Glutamatergic neuron (in vitro differentiated cells): ENCODE data around the gene SSUH2. TPM values are rescaled to one million over a fixed set of nuclear protein-coding genes. Genes with fewer than 3 reads are reported as not detected.
A peak's percentile ranks its signal among the peaks of the same experiment; 100 is the strongest.

Experiments used
- DNase-seq: peaks from one replicate; pipeline ENCODE4 v3.0.0; 2022
- H3K27ac Mint-ChIP-seq: one replicate; pipeline ENCODE4 v1.8.0; 2020; ENCODE audit warnings: mild to moderate bottlenecking, mixed read lengths, inconsistent platforms; ENCODE audit not compliant: unreplicated experiment
- H3K27me3 Mint-ChIP-seq: one replicate; pipeline ENCODE4 v1.8.0; 2020; ENCODE audit warnings: mild to moderate bottlenecking, moderate library complexity, mixed read lengths, inconsistent platforms; ENCODE audit not compliant: unreplicated experiment
- H3K36me3 Mint-ChIP-seq: one replicate; pipeline ENCODE4 v1.8.0; 2020; ENCODE audit warnings: mild to moderate bottlenecking, mixed read lengths, inconsistent platforms; ENCODE audit not compliant: unreplicated experiment
- H3K4me1 Mint-ChIP-seq: one replicate; pipeline ENCODE4 v1.8.0; 2020; ENCODE audit warnings: mild to moderate bottlenecking, low read depth, mixed read lengths, inconsistent platforms; ENCODE audit not compliant: unreplicated experiment
- H3K4me3 Mint-ChIP-seq: one replicate; pipeline ENCODE4 v1.8.0; 2020; ENCODE audit warnings: mild to moderate bottlenecking, mixed read lengths, inconsistent platforms; ENCODE audit not compliant: unreplicated experiment
- H3K9me3 Mint-ChIP-seq: one replicate; pipeline ENCODE4 v1.8.0; 2020; ENCODE audit warnings: mild to moderate bottlenecking, moderate library complexity, mixed read lengths, inconsistent platforms; ENCODE audit not compliant: unreplicated experiment
- CTCF ChIP-seq: fragments of 200-600 bp; sonication (generic); IDR thresholded peaks from one replicate; pipeline ENCODE4 v1.5.0; 2021; ENCODE audit not compliant: partially characterized antibody, unreplicated experiment
- total RNA-seq: library from RNA; stranded (reverse); fragmentation: NEBNext Ultra II Directional; extraction: Animal tissue kit (Norgen Biotek cat#: 25700); gene quantifications from one replicate; pipeline ENCODE4 v1.2.1, GENCODE V29; 2021; ENCODE audit not compliant: unreplicated experiment

Gene SSUH2
- total RNA-seq, 1 donor from 2014 or later = 0.66 TPM

DNA sequence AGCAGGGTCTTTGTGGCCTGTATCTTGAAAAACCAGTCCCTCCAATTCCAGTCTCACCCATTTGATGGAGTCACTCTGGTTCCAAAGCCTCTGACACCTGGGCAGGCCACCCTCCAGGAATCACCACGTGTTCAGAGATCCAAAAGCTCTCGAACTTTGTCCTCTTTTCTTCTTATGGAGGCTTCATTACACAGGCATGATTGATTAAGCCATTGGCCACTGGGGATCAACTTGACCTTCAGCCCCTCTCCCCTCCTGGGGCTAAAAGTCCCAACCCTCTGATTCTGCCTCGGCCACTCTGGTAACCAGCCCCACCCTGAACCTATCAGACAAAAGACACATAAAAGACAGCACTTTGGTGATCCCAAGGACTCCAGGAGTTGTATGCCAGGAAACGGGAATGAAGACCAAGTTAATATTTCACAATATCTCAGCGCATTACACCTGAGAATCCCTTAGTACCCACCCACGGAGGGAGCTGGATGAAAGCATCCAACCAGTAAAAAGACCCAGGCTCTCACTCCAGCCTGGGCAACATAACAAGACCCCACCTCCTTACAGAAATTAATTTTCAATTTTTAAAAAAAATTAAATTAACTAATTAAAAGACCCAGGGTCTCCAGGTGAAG is 23.0 kb upstream of the SSUH2 start:
- H3K36me3 Mint-ChIP-seq = peaks cover 13% of the 10 kb centered on the region
- H3K27me3 Mint-ChIP-seq = no peaks in the 10 kb centered on the region
- no peak overlapping the region for H3K4me3 Mint-ChIP-seq
- H3K27ac Mint-ChIP-seq = no peak overlapping the region
- DNase-seq = no peak
- no peak for TF ChIP-seq CTCF
- peaks cover 9% of the 10 kb centered on the region for H3K4me1 Mint-ChIP-seq
- H3K9me3 Mint-ChIP-seq = no peaks in the 10 kb centered on the region

DNA sequence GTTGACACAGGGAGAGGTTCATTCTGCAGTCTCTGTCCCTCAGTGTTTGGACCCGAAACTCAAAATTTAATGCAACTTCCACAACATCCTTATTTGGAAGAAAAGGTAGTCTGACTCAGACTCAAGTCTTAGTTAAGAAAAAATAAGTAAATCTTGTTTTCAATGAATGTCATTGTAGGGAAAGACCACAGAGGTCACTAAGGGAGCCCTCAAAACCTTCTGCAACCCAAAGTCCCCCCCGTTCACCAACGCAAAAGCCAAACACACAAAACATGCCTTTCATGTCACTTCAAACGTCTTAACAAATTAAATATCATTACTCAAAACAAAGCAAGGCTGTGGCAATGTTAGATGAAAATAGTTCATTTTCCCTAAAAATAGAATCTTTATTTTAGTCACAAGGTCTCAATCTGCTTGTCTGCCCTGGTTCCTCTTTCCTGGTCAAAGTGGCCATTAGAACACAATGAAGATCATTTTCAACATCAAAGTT is 20.9 kb upstream of the SSUH2 start:
- DNase-seq = no peak
- Mint-ChIP-seq H3K27me3 (no peaks in the 10 kb centered on the region), H3K9me3 (no peaks in the 10 kb centered on the region)

DNA sequence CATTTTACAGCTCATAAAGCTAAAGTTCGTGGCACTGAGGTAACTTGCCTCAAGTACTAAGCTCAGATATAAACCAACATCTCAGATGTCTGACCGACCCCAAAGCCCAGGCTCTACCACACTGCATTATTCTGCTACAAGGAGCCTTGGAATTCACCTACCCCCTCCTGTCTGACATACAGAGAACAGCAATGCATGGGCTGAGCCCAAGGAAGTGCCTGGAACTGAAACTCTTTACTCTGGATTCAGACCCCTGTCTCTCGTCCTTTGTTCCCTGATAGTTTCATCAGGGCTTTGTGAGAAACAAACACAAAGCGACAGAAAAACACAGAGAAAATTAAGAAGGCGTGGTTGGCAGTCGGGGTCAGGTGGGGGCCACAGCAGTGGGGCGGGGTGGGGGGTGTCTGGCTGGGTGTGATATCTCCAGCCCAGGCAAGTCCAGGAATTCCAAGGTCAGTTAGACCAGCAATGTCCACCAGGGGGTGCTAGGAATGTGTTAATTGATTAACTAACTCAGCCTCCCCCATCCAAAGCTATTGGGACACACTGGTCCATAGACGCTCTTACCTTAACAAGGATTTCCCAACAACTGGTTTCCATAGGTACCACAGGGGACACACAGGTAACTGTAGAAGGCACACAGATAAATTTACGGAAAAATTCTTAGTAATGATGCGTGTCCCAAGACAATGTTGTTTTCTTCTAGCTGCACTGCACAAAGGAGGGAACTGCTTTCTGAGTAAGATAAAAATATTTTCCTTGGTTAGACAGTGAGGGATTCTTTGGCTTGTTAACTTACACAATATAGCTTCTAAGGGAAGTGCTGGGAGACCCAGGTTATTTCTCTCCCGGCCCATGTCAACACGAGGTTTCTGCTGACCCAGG is 18.8 kb upstream of the SSUH2 start:
- peaks cover 6% of the 10 kb centered on the region for H3K36me3 Mint-ChIP-seq
- peak; percentile 87 for TF ChIP-seq CTCF
- H3K27me3 Mint-ChIP-seq = no peaks in the 10 kb centered on the region
- H3K27ac Mint-ChIP-seq = no peak overlapping the region
- H3K4me1 Mint-ChIP-seq = peaks cover 16% of the 10 kb centered on the region
- peak; percentile 84 for DNase-seq
- no peak overlapping the region for H3K4me3 Mint-ChIP-seq
- H3K9me3 Mint-ChIP-seq = no peaks in the 10 kb centered on the region

More for the DNA sequence above, 20.9 kb upstream of the SSUH2 start:
- Mint-ChIP-seq H3K4me1 (peaks cover 16% of the 10 kb centered on the region), H3K36me3 (peaks cover 6% of the 10 kb centered on the region), H3K4me3 (no peak overlapping the region), H3K27ac (no peak overlapping the region)
- no peak for TF ChIP-seq CTCF

GRCh38 chr3:8662594-8662993 is 18.0 kb upstream of the SSUH2 start:
- peaks cover 15% of the 10 kb centered on the region for H3K4me1 Mint-ChIP-seq
- H3K27ac Mint-ChIP-seq = no peak overlapping the region
- peaks cover 6% of the 10 kb centered on the region for H3K36me3 Mint-ChIP-seq
- H3K27me3 Mint-ChIP-seq = no peaks in the 10 kb centered on the region
- DNase-seq = no peak
- no peak overlapping the region for H3K4me3 Mint-ChIP-seq
- TF ChIP-seq CTCF = no peak
- no peaks in the 10 kb centered on the region for H3K9me3 Mint-ChIP-seq
